Measurements from ENCODE around the gene CAMTA2.

Gene CAMTA2

DNA sequence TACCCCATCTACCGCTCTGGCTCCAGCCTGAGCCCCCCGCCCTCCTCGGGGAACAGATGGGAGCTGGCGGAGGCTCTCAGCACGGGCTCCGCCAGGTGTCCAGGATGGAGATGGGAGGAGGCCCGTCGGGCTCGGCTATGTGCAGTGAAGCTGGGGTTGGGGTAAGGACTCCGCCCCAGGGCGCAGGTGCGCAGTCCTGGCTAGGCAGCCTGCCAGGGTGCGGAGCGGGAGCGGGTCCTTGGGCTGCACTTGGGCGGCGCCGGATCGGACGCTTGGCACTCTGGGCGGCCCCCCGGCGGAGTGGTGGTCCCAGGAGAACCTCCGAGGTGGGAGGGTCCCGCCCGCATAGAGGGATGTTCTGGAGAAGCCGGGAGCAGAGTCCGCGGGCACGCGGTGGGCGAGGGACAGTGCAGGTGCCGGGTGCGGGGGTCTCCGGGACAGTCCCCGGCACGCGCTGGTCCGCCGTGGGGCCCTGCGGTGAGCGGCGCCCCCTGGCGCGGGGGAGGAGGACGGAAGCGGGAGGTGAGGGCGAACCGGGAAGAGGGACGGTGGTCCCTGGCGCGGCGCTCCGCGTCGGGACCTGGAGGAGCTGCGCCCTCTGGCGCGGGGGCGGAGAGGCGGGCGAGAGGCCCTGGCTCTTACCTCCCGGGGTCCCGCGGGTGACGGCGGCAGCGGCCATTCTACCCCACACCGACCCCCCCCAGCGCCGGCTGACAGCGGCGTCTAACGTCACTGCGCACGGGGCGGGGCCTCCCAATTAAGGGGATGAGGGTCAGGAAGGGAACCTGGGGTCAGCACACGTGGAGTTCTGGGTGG lies at the start of gene CAMTA2:
TSS of gene CAMTA2 (minus strand) at position 725 of the 816 bp plus-strand sequence. CDS start 1,453 bp downstream, outside the sequence.
- TF ChIP-seq GATA3 (IDR thresholded peaks at IDR 0.05; ENCODE audit: low read depth, low read length) (no peak), GATA2 (IDR thresholded peaks at IDR 0.05; ENCODE audit: low read depth, low read length) (no peak)

GRCh38 chr17:5035315-5035714 lies 47.8 kb upstream of the CAMTA2 start, which contains the start of gene SLC52A1:
Gene SLC52A1 (minus strand): TSS chr17:5035426. CDS start chr17:5034606, 820 bp downstream.
- TF ChIP-seq GATA2 (IDR thresholded peaks at IDR 0.05; ENCODE audit: low read depth, low read length) (no peak), GATA3 (IDR thresholded peaks at IDR 0.05; ENCODE audit: low read depth, low read length) (no peak)

GRCh38 chr17:5034651-5035050 lies 47.2 kb upstream of the CAMTA2 start:
- TF ChIP-seq GATA3 (IDR thresholded peaks at IDR 0.05; ENCODE audit: low read depth, low read length) (no peak), GATA2 (IDR thresholded peaks at IDR 0.05; ENCODE audit: low read depth, low read length) (no peak)

- TF ChIP-seq GATA2 (IDR thresholded peaks at IDR 0.05; ENCODE audit: low read depth, low read length) (no peak), GATA3 (IDR thresholded peaks at IDR 0.05; ENCODE audit: low read depth, low read length) (no peak)
These were observed 46.6 kb upstream of the CAMTA2 start for GRCh38 chr17:5034063-5034462.

DNA sequence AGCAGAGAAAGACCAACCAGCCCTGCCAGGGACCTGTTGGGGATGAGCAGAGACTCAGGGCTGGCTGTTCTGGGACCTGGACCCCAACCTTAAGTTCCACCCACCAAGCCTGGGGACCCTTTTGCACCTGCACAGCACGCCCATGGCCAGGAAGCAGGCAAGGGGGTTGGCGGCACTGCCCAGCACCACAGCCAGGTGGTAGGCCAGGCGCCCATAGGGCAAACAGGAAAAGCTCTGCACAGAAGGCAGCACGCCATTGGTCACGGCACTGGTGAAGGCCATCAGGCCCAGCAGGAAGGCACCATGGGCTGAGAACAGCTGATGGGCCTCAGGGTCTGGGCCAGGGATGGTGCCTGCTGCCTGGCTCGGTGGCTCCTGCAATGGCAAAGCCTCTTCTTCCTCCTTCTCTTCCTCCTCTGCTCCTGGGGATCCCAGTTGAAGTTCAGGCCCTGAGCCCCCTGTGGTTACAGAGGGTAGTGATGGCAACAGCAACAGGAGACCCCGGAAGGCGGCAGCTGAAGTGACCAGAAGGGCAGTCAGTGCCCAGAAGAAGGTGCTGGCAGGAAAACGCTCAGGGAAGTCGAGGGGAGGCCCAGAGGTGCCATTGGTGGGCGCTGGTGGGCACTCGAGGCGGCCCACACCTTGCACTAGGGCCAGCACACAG lies 46.0 kb upstream of the CAMTA2 start:
- TF ChIP-seq GATA2 (IDR thresholded peaks at IDR 0.05; ENCODE audit: low read depth, low read length) = no peak
- TF ChIP-seq GATA3 (IDR thresholded peaks at IDR 0.05; ENCODE audit: low read depth, low read length) = no peak

DNA sequence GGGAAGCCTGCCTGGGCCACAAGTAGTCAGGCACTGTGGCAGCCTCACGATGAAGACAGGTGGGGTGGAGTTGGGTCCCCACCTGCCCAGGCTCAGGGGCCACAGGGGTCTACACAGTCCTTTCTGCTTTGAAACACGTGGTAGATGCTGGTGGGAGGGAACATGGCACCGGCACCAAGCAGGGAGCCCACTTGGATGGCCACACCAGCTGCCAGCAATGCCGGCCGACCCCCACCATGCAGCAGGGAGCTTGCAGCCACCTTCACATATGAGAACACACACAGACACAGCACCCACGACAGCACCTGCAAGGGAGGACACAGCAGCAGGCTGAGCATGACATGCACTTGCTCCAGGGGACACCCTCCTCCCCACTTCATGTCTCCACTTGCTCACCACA lies 45.4 kb upstream of the CAMTA2 start:
- TF ChIP-seq GATA3 (IDR thresholded peaks at IDR 0.05; ENCODE audit: low read depth, low read length) (no peak), GATA2 (IDR thresholded peaks at IDR 0.05; ENCODE audit: low read depth, low read length) (no peak)

DNA sequence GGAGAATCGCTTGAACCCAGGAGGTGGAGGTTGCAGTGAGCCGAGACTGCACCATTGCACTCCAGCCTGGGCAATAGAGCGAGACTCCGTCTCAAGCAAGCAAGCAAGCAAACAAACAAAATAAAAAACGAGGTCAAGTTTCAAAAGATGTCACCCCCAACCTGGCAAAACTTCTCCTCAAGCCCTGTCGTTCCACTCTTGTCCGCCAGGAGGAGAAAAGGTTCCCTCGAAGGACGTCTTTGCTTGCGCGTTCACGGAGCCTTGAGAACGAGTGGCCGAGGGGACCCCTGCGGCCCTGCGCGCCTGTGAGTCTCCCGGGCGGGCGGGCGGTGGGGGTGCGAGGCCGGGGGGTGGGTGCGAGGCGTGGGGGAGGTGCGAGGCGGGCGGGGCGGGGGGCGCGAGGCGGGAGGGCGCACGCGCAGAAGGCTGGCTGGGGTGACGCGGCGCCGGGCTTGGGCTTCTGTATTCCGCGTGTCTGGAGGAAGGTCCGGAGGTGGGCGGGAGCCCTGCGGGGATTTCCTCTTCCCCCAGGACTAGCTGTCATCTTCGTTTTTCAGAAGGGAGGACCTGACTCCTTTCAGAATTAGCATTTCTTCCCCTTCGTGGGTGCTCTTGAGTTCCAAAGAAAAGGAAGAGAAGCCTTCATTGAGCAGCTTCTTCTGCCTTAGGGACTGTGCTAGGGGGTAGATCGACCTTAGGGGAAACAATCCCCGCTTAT lies 44.0 kb upstream of the CAMTA2 start:
- no peak for TF ChIP-seq GATA3 (IDR thresholded peaks at IDR 0.05; ENCODE audit: low read depth, low read length)
- no peak for TF ChIP-seq GATA2 (IDR thresholded peaks at IDR 0.05; ENCODE audit: low read depth, low read length)

- TF ChIP-seq GATA2 (IDR thresholded peaks at IDR 0.05; ENCODE audit: low read depth, low read length) (no peak), GATA3 (IDR thresholded peaks at IDR 0.05; ENCODE audit: low read depth, low read length) (no peak)
These were observed 40.4 kb upstream of the CAMTA2 start for GRCh38 chr17:5027916-5028315.

GRCh38 chr17:5027299-5027698 lies 39.8 kb upstream of the CAMTA2 start:
- TF ChIP-seq GATA3 (IDR thresholded peaks at IDR 0.05; ENCODE audit: low read depth, low read length) = no peak
- TF ChIP-seq GATA2 (IDR thresholded peaks at IDR 0.05; ENCODE audit: low read depth, low read length) = no peak

DNA sequence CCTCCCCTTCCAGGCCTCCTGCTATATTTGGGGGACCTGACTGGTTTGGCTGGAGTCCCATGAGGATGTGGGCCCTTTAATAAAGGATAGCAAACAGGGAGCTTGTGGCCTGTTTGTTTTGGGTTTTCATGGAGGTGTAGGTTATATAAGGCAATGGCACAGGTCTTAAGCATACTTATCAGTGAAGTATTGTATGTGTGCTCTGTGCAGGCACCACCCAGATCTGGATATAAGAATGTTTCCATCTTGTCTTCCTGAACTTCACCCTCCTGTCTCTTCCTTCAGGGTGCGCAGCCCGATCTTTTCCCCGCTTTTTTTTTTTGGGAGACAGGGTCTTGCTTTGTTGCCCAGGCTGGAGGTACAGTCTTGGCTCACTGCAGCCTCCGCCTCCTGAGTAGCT lies 37.1 kb upstream of the CAMTA2 start:
- TF ChIP-seq GATA2 (IDR thresholded peaks at IDR 0.05; ENCODE audit: low read depth, low read length) = no peak

- no peak for TF ChIP-seq GATA2 (IDR thresholded peaks at IDR 0.05; ENCODE audit: low read depth, low read length)
These were observed 36.2 kb upstream of the CAMTA2 start for GRCh38 chr17:5023588-5024147.

DNA sequence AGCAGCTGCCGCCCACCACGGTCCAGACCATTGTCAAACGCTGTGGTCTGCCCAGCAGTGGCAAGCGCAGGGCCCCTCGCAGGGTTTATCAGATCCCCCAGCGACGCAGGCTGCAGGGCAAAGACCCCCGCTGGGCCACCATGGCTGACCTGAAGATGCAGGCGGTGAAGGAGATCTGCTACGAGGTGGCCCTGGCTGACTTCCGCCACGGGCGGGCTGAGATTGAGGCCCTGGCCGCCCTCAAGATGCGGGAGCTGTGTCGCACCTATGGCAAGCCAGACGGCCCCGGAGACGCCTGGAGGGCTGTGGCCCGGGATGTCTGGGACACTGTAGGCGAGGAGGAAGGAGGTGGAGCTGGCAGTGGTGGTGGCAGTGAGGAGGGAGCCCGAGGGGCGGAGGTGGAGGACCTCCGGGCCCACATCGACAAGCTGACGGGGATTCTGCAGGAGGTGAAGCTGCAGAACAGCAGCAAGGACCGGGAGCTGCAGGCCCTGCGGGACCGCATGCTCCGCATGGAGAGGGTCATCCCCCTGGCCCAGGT lies 34.8 kb upstream of the CAMTA2 start:
- TF ChIP-seq GATA3 (IDR thresholded peaks at IDR 0.05; ENCODE audit: low read depth, low read length) = no peak
- no peak for TF ChIP-seq GATA2 (IDR thresholded peaks at IDR 0.05; ENCODE audit: low read depth, low read length)

DNA sequence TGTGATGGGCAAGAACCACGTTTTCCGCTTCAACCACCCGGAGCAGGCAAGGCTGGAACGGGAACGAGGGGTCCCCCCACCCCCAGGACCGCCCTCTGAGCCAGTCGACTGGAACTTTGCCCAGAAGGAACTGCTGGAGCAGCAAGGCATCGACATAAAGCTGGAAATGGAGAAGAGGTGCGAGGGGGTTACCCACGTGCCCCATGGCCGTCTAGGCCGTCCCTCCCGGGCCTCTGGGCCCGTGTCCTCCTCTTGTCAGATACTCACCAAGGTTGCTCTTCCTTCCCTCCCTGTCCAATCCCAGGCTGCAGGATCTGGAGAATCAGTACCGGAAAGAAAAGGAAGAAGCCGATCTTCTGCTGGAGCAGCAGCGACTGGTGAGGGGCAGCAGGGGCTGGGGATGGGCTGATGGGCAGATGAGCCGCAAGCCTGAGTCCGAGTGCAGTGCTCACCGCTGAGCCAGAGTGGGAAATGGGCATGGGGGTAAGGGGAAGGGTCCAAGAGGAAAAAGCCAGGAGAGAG lies 33.1 kb upstream of the CAMTA2 start:
- TF ChIP-seq GATA3 (IDR thresholded peaks at IDR 0.05; ENCODE audit: low read depth, low read length) (no peak), GATA2 (IDR thresholded peaks at IDR 0.05; ENCODE audit: low read depth, low read length) (no peak)

GRCh38 chr17:5019475-5019956 lies 32.0 kb upstream of the CAMTA2 start:
- TF ChIP-seq GATA2 (IDR thresholded peaks at IDR 0.05; ENCODE audit: low read depth, low read length) = no peak
- no peak for TF ChIP-seq GATA3 (IDR thresholded peaks at IDR 0.05; ENCODE audit: low read depth, low read length)

Measured in SH-SY5Y (cell line).